ENCODE data around the gene BNIPL.

BNIPL gene

GRCh38 chr1:151036356-151036755 is at the start of gene BNIPL:
BNIPL (plus strand) TSS chr1:151036586; CDS start chr1:151036726, 140 bp downstream.
- no peak for DNase-seq

GRCh38 chr1:150987924-150988323 is 48.5 kb upstream of the BNIPL start:
- DNase-seq, result no peak

DNA sequence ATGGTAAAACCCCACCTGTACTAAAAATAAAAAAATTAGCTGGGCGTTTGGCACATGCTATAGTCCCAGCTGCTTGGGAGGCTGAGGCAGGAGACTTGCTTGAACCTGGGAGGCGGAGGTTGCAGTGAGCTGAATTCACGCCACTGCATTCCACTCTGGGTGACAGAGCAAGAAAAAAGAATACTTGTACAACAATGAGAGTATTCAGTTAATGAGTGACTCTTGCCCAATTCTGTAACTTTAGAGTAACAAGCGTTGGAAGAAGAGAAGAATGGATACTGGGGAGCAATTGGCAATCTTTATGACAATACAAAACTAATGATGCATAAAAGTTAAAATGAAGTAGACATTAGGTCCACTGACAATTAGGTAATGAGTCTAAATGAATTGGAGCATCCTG is 43.8 kb upstream of the BNIPL start:
- no peak for DNase-seq

GRCh38 chr1:150994248-150994647 is 42.1 kb upstream of the BNIPL start:
- DNase-seq, result no peak

DNA sequence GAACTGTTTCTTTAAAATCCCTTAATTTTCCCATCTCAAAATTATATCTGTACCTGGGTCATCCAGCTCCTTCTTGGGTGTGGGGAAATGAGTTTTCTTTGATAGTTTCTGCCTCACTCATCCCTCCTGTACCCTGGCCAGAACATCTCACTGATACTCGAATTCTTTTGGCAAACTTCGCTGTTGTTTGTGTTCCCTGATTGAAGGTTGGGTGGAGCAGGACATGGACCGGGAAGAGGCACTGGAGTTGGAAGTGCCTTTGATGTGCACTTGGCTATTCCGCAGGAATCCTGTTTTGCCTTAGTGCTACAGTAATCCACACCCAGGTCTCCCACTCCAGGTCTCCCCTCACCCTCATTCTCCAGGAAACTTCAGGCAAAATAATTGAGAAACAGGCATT is 40.9 kb upstream of the BNIPL start:
- DNase-seq, result no peak

GRCh38 chr1:150995896-150996295 is 40.5 kb upstream of the BNIPL start:
- DNase-seq, result peak in 1 of 2 experiments; percentile 25

GRCh38 chr1:150997126-150997872 is 39.1 kb upstream of the BNIPL start:
- DNase-seq, result no peak

DNA sequence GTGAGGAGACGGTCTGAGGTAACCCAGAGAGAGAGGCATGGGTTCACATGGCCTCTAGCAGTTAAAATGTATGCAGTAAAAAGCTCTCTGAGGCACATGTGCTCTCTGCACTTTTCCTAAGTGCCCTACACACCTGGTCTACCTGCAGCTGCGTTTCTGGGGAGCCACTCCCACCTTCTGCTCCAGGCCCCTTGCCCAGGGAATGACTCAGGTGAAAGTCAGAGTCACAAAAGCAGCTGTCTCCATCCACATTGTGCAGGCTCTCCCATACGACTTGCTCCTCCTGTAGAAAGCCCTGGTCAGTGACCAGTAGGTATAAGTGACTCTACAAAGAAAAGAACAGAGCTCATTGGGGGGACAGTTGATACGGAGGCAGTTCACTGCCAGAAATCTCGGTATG is 38.4 kb upstream of the BNIPL start:
- no peak for DNase-seq

DNA sequence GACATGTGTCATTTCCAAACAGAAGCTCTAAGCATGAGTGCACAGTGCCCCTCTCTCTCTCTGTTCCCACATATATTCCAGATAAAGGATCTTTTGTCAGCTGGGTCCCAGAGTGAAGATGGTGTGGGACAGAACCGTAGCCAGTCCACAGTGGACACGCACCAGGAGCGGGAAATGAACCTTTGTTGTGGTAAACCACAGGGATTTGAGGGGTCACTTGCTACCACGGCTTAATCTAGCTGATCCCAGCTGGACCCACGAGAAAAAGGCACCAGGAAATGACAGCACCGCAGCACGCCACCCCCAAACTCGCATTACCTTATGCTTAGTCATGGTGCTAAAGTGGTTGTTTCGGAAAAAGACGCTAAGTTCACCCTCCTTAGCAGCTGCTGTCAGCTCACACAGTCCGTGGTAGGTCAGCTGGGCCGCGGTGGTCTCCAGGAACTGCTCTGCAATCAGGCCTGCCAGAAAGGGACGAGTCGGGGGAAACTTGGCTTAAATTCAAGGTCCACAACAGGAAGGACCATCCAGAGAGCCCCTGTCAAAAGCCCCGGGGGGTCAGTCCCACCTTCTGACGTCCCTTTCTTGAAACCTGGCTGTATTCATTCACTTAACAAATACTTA is 37.2 kb upstream of the BNIPL start:
- DNase-seq, result no peak

DNA sequence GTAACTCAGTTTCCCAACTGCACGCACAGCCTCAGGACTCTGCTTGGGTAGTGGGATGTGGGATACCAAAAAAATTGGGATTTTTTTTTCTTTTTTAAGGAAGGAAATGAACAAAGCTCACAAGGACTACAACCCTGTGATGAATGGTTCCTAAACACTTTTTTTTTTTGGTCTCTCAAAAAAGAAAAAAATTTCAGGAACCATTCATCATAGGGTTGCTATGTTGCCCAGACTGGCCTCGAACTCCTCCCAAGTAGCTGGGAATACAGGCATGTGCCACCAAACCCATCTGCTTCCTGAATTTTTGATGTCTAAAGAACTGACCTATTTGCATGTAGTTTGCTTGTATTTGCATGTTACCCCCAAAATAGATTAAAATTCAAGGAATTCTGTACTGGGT is 36.5 kb upstream of the BNIPL start:
- no peak for DNase-seq

GRCh38 chr1:151000408-151000807 is 36.0 kb upstream of the BNIPL start:
- no peak for DNase-seq

DNA sequence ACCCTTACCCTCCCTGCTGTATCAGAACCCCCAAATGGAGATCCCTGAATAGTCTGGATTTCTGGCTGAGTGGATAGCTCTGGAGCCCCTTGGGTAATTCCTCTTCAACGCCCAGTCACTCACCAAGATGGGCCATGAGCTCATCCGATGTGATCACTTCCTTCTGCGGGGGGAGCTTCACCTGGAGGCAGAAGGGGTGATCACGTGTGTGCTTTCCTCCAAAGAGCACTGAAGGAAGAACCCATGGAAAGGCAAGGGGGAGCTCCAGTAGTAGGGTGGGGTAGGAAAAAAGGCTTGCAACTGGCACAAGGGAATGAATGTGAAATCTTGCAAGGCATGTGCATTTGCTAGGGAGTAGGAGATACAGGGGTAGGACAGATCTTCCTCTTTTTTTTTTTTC is 34.8 kb upstream of the BNIPL start:
- DNase-seq, result no peak

GRCh38 chr1:151002051-151002450 is 34.3 kb upstream of the BNIPL start:
- no peak for DNase-seq

GRCh38 chr1:151002611-151003010 is 33.8 kb upstream of the BNIPL start:
- no peak for DNase-seq

- DNase-seq, result no peak
Measured at GRCh38 chr1:151003180-151003579, 33.2 kb upstream of the BNIPL start.

DNA sequence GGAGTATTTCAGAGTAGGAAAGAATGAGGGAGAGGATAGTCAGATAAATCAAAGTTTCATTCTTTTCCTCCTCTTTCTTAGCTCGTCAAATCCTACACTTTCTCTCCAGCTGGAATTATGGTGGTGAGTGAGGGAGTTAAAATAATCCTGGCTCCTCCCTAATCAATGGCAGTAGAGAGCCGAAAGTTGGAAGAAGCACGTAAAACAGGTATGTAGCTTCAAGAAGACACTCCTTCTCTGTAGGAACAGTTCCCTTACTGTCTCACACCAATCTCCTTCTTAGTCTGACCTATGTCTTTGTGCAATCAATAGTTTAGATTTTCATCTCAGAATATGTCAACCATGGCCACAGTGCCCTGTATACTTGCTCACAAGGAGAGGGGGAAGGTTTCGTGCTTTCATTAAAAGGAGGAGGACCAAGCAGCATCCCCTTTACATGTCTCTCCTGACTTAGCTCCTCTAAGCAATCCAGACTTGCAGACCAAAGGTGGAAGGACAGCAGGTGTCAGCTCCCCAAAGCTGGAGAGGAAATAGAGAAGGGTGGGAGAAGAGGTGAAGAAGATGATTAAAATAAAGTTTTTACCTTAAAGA is 30.6 kb upstream of the BNIPL start:
- DNase-seq, result no peak

DNA sequence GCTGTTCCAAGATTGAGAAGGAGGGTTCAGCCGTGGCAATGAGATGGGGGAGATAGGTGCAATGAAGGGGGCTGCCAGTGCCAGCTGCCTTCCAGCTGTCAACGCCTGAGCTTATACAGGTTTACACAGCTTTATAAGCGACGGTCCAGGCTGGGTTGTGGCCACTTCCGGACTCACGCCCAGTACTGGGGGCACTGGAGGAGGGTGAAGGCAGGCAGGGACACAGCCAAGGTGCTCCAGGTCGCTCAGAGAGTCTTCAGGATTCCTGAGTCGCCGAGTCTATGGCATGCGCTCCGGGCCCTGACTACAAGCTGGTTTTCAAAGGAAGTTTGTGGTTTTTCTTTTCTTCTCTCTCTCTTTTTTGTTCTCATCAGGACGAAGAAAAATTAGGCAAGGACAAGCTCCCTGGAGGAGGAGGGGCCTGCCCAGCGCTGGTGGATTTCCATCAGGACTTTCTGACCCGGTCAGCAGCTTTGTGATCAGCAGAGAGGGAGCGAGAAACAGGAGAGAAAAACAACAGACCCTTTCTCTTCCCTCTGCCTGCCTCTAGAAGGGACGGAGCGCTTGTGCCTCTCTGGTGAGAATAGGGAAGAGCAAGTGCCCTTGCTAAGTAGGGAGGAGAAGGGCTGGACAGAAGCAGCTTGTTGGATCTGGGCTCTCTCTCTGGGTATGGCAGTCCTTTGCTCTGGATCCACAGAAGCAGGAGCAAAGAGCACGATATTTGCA is 29.9 kb upstream of the BNIPL start, which contains the start of gene MINDY1:
MINDY1 (minus strand) TSS at position 576 of the 726 bp plus-strand sequence. CDS start 4,285 bp downstream, outside the sequence.
- peak; percentile 53 for DNase-seq

- no peak for DNase-seq
Measured at GRCh38 chr1:151007853-151008243, 28.5 kb upstream of the BNIPL start.

DNA sequence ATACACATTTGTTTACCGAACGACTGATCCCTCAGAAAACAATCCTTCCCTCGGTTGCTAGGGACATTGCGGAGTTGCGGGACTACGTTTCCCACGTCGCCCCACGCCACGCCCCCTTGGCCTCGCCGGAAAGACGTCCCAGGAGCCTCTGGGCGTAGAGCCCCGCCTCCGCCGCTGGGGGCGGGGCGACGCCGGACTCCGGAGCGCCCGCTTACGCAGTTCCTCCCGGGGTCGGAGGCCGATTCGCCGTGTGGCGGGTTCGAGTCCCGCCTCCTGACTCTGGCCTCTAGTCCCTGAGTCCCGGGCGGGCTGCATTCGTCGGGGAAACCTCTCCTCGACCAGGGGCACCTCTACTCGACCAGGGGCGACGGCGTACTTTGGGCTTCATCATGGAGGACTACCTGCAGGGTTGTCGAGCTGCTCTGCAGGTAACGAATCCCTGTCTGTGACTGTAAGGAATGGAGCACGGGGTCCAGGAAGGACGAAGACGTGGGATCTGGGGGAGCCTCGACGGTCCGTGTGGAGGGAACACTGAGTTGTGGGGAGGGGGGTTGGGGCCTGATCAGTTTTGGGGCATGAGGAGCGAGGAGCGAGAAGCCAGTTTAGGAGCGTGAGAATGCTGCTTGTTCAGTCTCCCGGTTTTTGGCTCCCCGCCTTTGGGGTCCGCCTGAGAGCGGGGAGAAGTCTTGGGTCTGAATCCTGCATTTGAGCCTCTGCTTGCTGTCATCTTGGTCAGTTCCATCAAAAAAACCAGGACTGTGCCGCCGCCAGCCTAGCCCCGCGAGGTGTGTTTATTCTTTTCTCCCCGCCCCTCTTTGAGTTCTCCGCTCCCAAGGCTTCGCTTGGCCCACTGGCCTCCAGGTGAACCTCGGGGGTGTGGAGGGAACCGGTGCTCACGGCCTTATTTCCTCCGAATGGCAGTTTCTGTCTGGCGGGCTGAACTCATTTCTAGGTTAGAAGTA is 27.9 kb upstream of the BNIPL start, which contains the start of gene PRUNE1:
PRUNE1 (plus strand) TSS at position 206 of the 962 bp plus-strand sequence; CDS start at position 390, 184 bp downstream.
- peak; percentile 87 to 96 for DNase-seq

DNA sequence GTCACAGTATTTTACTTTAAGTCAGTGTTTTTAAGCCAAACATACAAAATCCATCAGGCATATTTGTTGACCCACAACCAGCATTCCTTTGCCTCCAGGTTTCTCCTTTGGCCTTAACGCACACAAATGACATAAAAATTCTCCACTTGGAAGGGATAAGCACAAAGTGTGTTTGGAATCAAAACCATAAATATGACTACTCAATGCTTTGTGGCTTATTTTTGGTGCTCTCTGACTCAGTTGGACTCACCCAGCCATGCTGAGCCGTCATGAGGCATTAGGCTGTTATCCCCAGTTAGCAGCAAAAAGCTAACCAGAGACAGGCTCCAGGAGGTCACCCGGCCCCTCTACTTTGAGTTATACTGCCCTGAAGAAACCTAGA is 27.2 kb upstream of the BNIPL start:
- no peak for DNase-seq

DNA sequence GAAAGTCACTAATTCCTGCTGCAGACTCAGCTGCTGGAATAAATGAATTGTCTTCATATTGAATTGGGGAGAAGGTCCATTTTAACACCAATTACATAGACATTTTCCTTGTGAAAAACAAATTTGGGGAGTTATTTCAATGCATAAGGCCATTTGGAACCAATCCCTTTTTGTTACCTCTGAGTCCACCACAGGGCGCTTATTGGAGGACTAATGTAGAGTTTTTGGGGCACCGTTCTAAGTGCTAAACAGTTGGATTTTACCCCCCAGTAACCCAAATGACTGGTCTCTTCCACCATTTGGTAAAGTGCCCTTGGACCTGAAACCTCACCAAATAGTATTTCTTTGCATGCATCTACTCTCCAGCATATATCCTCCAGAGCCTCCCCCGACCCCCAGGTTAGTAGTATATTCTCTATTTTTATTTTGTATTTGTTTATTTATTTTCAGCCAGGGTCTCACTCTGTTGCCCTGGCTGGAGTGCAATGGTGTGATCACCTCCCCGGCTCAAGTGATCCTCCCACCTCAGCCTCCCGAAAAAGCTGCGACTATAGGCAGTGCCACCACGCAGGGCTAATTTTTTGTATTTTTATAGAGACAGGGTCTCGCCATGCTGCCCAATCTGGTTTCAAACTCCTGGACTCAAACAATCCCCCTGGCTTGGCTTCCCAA is 26.6 kb upstream of the BNIPL start:
- no peak for DNase-seq

DNA sequence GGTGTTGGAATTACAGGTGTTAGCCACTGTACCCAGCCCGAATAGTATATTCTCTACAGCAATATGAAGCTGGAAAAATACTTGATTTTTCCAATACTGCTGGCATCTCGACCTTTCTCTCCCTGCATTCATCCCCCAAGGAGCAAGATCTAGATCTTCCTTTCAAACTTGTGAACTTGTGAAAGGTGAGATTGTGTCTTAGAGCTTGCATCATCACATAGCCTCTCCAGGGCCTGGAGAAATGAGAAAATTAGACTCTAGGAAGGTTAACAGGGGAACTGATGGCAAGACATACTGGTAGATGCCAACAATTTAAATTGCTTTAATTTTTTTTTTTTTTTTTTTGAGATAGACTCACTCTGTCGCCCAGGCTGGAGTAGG is 26.1 kb upstream of the BNIPL start:
- DNase-seq, result no peak
